ENCODE measurements around the gene F11R. TPM values are rescaled to one million over a fixed set of nuclear protein-coding genes. Genes with fewer than 3 reads are reported as not detected.
A peak's percentile ranks its signal among the peaks of the same experiment; 100 is the strongest.
"Not testable (repeated sequence)": the region's sequence is repeated elsewhere in the genome, so short reads cannot be mapped to it uniquely, and the experiment has no call there.

F11R gene
- total RNA-seq, 1 donor from 2014 or later: 178 TPM

GRCh38 chr1:160953030-160953429, 67.9 kb downstream of the F11R start:
- TF ChIP-seq CTCF (IDR thresholded peaks at IDR 0.05) (no peak), POLR2A (IDR thresholded peaks at IDR 0.05) (no peak), POLR2AphosphoS5 (IDR thresholded peaks at IDR 0.05; ENCODE audit: insufficient read depth in 1 of 2, low read depth in 1 of 2) (no peak)
- peaks cover 17% of the 10 kb centered on the region for H3K4me1 ChIP-seq
- no peak overlapping the region for H3K4me3 ChIP-seq
- H3K36me3 ChIP-seq: no peaks in the 10 kb centered on the region
- no peak for DNase-seq (ENCODE audit: extremely low spot score in 2 of 2)
- no peaks in the 10 kb centered on the region for H3K27me3 ChIP-seq
- H3K27ac ChIP-seq: no peak overlapping the region
- no peaks in the 10 kb centered on the region for H3K9me3 ChIP-seq
- intact Hi-C loops (cut with DNase I): no loop called here

DNA sequence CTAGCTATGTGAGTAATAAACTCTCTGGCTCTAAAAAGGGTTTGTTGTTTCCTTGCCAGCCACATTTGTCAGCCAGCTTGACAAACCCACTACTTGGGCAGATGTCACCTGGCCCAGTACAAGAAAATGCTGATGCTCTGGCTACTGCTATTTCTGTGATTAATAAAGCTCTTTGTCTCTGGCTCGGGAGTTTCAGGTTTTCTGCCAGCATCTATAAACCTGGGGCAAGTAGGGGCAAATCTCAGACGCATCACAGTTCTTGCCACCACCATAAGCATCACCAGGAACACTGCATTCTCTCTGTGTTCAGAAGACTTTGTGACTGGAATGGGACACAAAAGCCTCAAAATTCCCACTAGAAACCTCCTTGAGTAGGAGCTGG, 68.8 kb downstream of the F11R start:
- H3K27me3 ChIP-seq: no peaks in the 10 kb centered on the region
- H3K27ac ChIP-seq: no peak overlapping the region
- no peaks in the 10 kb centered on the region for H3K9me3 ChIP-seq
- intact Hi-C loops (cut with DNase I): no loop called here
- no peak for TF ChIP-seq POLR2AphosphoS5 (IDR thresholded peaks at IDR 0.05; ENCODE audit: insufficient read depth in 1 of 2, low read depth in 1 of 2)
- TF ChIP-seq CTCF (IDR thresholded peaks at IDR 0.05): no peak
- TF ChIP-seq POLR2A (IDR thresholded peaks at IDR 0.05): no peak
- DNase-seq (ENCODE audit: extremely low spot score in 2 of 2): no peak
- H3K4me1 ChIP-seq: peaks cover 17% of the 10 kb centered on the region
- H3K36me3 ChIP-seq: no peaks in the 10 kb centered on the region
- no peak overlapping the region for H3K4me3 ChIP-seq

- TF ChIP-seq POLR2A (IDR thresholded peaks at IDR 0.05) (no peak), CTCF (IDR thresholded peaks at IDR 0.05) (peak in 2 of 3 experiments; percentile 31 to 36)
- Histone ChIP-seq H3K27ac (no peak overlapping the region), H3K9me3 (no peaks in the 10 kb centered on the region)
Measured at GRCh38 chr1:160951443-160952128, 69.4 kb downstream of the F11R start.

DNA sequence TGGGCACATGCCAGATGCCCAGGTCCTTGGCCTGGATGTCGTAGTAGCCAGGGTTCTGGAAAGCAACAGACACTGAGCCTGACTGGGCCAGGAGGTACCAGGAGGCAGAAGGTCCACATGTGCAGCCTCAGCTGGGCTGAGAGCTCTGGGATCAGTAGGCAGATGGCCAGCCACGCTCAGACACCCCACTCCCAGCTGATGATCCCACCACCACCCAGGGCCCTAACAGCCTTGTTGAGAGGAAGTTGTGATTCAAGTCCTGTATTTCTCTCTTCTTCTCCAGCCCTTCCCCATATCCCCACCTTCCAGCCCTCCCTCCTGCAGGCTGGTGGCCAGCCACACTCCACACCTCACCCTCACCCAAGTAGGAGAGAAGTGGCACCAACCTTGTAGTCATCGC, 70.3 kb downstream of the F11R start:
- intact Hi-C loops (cut with DNase I): no loop called here
- Histone ChIP-seq H3K4me1 (peaks cover 17% of the 10 kb centered on the region), H3K4me3 (no peak overlapping the region), H3K9me3 (no peaks in the 10 kb centered on the region), H3K27ac (no peak overlapping the region), H3K27me3 (no peaks in the 10 kb centered on the region), H3K36me3 (no peaks in the 10 kb centered on the region)
- no peak for TF ChIP-seq POLR2AphosphoS5 (IDR thresholded peaks at IDR 0.05; ENCODE audit: insufficient read depth in 1 of 2, low read depth in 1 of 2)
- no peak for TF ChIP-seq POLR2A (IDR thresholded peaks at IDR 0.05)
- no peak for TF ChIP-seq CTCF (IDR thresholded peaks at IDR 0.05)
- DNase-seq (ENCODE audit: extremely low spot score in 2 of 2): no peak

More at GRCh38 chr1:160951443-160952128, 69.4 kb downstream of the F11R start:
- no peak overlapping the region for H3K4me3 ChIP-seq
- peaks cover 17% of the 10 kb centered on the region for H3K4me1 ChIP-seq
- H3K27me3 ChIP-seq: no peaks in the 10 kb centered on the region
- H3K36me3 ChIP-seq: no peaks in the 10 kb centered on the region
- no peak for DNase-seq (ENCODE audit: extremely low spot score in 2 of 2)
- intact Hi-C loops (cut with DNase I): no loop called here

GRCh38 chr1:160949881-160950280, 71.1 kb downstream of the F11R start:
- DNase-seq (ENCODE audit: extremely low spot score in 2 of 2): no peak
- intact Hi-C loops (cut with DNase I): no loop called here
- Histone ChIP-seq H3K36me3 (no peaks in the 10 kb centered on the region), H3K27ac (no peak overlapping the region), H3K4me3 (no peak overlapping the region), H3K27me3 (no peaks in the 10 kb centered on the region), H3K9me3 (no peaks in the 10 kb centered on the region), H3K4me1 (peaks cover 17% of the 10 kb centered on the region)
- TF ChIP-seq POLR2A (IDR thresholded peaks at IDR 0.05) (no peak), POLR2AphosphoS5 (IDR thresholded peaks at IDR 0.05; ENCODE audit: insufficient read depth in 1 of 2, low read depth in 1 of 2) (no peak), CTCF (IDR thresholded peaks at IDR 0.05) (no peak)

DNA sequence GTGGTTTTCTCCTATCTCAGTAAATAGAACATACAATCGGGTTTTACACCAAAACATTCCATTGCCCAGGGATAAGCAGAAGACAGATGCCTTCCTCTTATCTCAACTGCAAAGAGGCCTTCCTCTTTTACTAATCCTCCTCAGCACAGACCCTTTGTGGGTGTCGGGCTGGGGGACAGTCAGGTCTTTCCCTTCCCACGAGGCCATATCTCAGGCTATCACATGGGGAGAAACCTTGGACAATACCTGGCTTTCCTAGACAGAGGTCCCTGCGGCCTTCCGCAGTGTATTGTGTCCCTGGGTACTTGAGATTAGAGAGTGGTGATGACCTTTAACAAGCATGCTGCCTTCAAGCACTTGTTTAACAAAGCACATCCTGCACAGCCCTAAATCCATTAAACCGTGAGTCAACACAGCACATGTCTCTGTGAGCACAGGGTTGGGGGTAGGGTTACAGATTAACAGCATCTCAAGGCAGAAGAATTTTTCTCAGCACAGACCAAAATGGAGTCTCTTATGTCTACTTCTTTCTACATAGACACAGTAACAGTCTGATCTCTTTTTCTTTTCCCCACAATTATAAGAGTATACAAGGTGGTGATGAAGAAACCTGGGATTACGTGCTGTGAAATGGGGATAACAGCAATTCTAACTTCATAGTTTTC, 71.6 kb downstream of the F11R start:
- peaks cover 17% of the 10 kb centered on the region for H3K4me1 ChIP-seq
- H3K27ac ChIP-seq; H3K9me3 ChIP-seq; H3K4me3 ChIP-seq; intact Hi-C loops (cut with DNase I); H3K36me3 ChIP-seq; H3K27me3 ChIP-seq; DNase-seq (ENCODE audit: extremely low spot score in 2 of 2): not testable (repeated sequence)

DNA sequence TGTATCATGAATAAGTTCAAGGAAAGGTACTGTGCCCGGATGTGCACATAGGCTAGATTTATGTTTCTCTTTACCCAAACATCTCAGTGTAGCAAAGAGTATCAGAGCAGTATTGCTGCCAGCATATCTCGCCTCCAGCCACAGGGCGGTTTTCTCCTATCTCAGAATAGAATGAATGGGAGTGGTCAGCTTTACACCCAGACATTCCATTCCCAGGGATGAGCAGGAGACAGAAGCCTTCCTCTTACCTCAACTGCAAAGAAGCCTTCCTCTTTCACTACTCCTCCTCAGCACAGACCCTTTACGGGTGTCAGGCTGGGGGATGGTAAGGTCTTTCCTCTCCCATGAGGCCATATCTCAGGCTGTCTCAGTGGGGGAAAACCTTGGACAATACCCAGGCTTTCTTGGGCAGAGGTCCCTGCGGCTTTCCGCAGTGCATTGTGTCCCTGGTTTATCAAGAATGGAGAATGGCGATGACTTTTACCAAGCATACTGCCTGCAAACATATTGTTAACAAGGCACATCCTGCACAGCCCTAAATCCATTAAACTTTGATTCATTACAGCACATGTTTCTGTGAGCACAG, 73.7 kb downstream of the F11R start:
- H3K9me3 ChIP-seq; H3K36me3 ChIP-seq; DNase-seq (ENCODE audit: extremely low spot score in 2 of 2); intact Hi-C loops (cut with DNase I); H3K27ac ChIP-seq; H3K4me3 ChIP-seq; H3K4me1 ChIP-seq; H3K27me3 ChIP-seq: not testable (repeated sequence)
